Prostate gland (tissue), 2 donors: ENCODE measurements around the gene EIF5B.

ENCODE experiments used
- CTCF ChIP-seq, 4 experiments: fragments of 200-600 bp in 2 of 4; fragments of 450-650 bp in 2 of 4; sonication (generic) in 2 of 4; IDR thresholded peaks; 1 replicate in 3 of 4; 2 replicates in 1 of 4; pipeline ENCODE4 v1.5.1; 2016 to 2019; ENCODE audit warnings: antibody characterized with exemption in 4 of 4, mild to moderate bottlenecking in 2 of 4, moderate library complexity in 2 of 4
- POLR2A ChIP-seq: fragments of 450-650 bp; IDR thresholded peaks from one replicate; pipeline ENCODE4 v1.6.1; 2016; ENCODE audit warnings: antibody characterized with exemption, mild to moderate bottlenecking
- POLR2AphosphoS5 ChIP-seq: sonication (generic); formaldehyde crosslinking; IDR thresholded peaks from one replicate; pipeline ENCODE4 v1.6.1; 2017; ENCODE audit warnings: antibody characterized with exemption

DNA sequence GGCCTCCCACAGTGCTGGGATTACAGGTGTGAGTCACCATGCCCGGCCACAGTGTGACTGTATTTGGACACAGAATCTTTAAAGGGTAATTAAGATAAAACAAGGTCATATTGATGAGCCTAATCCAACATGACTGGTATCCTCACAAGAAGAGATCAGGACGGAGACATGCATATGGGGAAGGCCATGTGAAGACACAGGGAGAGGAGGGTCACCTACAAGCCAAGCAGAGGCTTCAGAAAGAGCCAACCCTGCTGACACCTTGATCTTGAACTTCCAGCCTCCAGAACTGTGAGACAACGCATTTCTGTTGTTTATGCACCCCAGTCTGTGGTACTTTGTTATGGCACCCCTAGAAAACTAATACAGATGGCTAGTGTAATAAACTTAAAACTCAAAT is 80.2 kb downstream of the EIF5B start:
- TF ChIP-seq POLR2AphosphoS5 (no peak), CTCF (IDR thresholded peaks at IDR 0.05) (no peak), POLR2A (no peak)
